Activated CD8-positive, alpha-beta memory T cell treated with anti-CD3 and anti-CD28 coated beads for 1 hour (primary cell): ENCODE data around the gene NAV2.

Experiments used
- DNase-seq, 2 donors: peaks; one replicate each; pipeline ENCODE4 v3.0.0-alpha.2; 2020; ENCODE audit warnings: low read depth in 1 of 2; ENCODE audit errors: extremely low read depth in 1 of 2

Gene NAV2

DNA sequence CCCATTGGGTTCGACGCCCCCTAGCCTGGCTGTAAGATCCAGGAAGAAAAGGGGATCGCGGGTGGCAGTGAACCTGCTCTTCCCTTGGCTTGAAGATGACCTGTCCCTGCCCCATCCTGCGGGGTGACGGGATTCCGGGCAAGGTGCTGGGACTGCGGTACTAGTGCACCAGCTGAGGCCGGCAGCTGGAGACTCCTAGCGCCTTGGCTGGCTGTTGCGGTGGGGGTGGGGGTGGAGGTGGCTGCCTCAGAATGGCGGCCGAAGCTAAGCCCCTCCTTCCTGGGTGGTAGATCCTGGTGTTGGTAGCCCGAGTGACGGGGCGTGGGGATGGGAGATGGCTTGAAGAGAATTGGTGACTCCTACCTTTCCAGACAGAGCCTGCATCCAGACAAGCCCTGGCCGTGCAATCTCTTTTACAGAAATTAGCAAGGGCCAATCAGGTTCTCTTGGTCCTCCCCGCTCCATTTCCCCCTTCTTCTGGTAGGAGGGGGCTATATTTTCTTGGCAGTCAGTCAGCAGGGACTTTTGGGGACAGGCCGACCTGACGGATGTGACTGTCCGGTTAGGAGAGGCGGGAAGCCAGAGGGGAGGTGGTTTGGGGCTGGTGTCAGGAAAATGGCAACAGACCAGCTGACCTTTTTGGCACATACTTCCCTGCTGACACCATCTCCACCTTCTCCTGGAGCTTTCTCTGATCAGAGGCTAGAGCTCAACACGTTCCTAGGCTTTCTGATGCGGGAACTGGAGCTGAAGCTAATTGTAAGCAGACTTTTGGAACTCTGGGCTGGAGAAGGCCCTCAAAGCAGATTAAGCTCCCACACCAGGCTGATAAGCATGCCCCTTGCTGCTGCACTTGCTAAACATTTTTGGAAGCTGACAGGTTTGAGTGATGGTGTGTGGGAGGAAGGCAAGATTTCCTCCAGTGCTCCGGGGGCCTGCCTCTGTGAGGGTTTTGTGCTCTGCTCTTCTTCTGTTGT is 2.0 kb downstream of the NAV2 start:
- DNase-seq, result no peak

DNA sequence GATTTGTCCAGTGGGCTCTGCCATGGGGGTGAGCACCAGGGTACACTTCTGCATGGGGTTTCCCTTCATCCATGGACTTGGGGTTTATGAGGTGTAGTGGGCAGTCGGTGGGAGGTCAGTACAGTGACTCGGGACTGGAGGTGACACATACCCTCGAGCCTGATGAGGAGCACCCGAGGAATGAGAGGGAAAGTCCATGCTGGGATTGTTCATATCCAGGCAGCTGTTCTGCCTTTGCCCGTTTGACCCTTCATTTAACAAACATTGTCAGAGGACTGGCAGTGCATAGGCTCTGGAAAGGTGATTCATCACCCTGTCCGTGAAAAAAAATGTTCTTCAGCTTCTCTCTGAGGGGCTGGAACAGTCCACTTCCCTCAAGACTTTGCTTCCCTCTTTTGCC is 2.7 kb downstream of the NAV2 start:
- no peak for DNase-seq

DNA sequence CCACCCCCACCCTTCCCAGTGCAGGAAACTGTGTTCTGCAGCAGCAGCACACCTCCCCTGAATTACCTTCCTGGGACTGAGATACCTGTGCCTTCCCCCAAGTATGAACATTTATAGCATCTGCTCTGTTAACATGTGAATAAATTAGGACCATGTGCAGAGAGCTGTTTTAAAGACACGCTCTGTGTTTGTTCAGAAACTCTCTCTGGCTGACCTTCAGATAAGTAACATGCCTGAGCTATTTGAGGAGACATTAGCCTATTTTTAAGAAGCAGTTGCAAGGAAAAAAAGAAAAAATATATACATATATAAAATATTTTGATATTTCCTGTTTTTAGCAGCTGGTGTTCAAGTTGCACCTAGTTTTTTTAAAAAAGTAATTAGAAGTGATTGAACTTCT is 5.4 kb downstream of the NAV2 start:
- no peak for DNase-seq

DNA sequence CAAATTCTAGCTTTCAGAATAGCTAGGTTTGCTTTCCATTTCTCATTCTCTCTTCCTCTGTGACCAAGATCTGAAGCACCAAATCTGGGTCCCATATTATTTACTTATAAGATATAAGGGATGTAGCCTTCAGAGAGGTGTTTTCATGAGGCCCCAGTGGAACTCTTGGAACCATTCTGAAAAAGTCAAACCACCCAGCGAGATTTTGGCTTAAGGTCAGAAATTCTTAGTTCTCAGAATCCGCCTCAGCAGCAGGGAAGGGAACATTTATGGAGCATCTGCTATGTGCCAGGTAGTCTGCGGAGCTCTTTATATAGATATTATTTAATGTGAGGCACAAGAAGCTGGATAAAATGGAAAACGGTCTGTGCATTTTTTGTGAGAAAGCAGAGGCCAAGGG is 6.3 kb downstream of the NAV2 start:
- DNase-seq, result no peak

DNA sequence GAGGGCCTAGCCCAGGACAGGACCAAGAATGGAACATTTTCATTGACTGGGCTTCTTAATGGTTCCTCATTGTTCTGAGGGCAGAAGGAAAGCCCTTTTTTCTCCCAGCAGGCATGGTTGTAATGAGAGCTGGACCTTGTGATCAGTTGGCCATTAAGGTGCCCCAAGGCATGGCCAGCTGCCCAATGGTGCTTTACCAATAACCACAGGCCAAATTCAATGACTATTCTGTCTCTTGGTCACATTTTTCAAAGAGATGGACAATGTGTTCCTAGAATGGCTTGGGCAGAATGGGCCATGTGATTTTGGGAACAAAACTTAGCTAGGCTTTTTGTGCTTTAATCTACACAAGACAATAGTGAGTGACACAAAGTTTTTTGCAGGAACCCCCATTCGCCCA is 7.3 kb downstream of the NAV2 start:
- DNase-seq, result no peak

DNA sequence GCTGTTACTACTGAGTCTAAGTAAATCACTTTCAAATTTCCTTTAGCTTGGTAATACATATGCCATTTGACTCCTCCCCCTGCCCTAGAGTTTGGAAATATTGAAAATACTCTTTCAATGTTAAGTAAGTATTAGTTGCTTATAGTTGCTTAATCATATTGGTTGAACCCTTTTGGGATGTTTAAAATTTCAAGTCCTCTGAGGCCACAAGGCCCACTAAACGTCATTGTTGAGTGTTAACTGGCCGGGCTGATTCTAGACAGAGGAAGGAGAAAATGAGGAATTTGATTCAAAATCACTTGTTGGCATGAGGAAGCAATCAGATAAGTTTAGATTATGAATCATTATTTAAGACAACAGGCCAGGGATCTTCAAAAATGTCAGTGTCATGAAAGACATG is 8.5 kb downstream of the NAV2 start:
- no peak for DNase-seq

DNA sequence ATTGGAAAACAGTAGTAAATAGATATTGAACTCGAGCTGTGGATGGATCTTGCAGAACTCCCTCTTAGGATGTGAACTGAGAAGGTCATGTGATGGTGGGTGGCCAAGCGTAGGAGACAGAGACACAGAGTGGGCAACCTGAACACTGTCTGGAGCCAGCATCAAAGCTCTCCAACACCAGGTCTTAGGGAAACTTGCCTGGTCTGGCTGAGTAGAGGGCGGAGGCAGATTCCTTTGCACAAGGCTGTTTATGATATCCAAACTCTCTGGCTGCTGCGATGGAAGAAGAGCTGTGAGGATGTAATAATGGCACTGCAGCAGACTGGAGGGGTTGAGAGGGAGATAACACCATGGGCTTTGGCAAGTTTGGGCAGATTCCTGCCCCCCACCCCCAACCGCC is 10.1 kb downstream of the NAV2 start:
- no peak for DNase-seq

DNA sequence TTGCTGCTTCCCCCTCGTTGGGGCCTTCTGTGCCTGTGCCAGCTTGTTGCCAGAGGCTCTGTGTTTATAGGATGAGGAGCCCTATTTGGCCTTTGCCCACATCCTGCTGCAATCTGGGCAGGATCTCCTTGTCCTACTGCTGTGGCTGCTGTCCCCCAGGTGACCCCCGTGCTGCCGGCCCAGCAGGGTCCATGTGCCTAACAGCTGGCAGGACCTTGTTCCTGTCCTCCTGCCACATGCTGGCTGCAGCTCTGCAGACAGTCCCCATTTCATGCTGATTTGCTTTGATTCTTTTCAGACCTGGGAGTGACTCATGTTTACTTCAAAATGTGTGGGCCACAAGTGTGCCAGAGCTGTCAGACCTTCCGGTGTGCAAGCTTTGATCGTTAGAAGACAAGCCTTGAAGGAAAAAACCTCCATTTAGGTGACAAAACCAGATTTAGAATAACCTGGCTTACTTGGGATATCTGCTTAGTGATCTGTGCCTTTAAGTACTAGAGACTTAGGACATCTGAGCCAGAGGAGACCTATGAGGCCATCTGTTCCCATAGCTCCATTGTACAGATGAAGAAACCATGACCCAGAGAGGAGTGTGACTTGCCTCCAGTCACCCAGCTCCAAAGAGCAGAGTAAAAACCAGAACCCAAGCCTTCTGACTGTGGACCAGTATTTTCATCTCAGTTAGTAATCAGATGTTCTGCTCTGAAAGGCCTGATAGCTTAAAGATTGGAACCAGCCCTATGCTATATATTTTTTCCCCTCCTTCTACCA is 11.1 kb downstream of the NAV2 start:
- DNase-seq, result peak in 1 of 2 donors; percentile 14

DNA sequence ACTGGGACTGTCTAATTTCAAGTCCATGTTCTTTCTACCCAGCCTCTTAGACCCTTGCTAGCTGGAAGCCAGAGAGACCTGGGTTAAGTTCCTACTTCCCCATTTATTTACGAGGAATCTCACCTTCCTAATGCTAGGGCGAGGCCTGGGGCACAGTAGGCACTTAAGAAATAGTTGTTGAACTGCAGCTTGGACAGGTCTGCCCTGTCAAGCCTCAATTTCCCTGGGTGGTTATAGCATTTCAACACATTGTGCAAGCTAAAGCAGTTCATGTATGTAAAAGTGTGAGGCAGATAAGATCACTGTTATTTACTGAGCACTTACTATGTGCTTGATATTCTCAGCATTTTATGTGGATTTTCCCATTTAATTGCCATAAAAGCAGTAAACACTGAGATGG is 12.1 kb downstream of the NAV2 start:
- DNase-seq, result no peak

DNA sequence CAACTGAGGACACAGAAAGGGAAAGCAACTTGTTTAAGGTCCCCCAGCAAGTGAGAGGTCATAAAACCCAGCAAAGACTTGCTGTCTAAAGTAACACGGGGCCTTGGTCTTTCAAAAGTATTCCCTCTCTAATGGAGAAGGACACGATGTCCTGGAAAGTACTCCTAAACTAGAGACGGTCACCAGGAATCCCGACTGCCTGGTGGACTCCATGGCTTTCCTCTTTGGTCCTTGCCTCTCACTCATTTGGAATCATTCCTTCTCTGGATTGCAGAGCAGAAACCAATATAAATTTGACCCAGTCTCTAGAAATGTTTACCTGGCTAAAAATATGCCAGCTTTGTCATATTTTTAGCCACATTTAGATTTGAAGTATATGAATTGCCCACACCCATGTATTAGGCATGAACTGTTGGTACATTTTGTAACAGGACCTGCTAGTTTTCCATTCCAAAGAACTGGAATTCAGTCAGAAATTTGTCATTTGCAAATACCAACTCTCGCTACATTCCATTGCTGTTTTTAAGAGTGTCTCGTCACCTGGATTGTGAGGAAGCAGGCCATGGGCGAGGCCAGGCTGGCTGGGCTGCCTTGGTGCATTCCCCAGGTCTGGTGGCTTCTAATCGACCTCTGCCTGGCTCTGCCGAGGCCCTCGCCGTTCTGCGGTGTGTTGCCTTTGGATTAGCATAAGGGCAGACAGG is 12.9 kb downstream of the NAV2 start:
- DNase-seq, result no peak

DNA sequence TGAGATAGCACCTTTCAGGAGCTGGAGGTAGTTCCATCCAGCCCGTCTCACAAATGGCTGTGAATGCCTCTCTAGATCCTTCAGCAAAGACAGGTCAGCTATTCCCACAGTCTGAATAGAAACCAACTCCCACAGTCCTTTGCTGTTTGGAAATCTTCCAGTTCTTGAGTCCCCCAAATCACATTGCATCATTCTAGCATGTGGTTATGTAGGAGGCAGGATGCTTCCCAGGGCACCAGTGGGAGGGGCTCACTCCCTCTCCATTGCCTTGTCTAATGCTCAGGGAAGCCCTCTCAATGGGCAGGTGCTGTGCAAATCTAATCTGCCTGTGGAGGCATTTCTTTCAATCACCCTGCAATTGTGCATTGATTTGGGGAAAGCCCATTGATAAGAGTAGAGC is 14.6 kb downstream of the NAV2 start:
- DNase-seq, result no peak

DNA sequence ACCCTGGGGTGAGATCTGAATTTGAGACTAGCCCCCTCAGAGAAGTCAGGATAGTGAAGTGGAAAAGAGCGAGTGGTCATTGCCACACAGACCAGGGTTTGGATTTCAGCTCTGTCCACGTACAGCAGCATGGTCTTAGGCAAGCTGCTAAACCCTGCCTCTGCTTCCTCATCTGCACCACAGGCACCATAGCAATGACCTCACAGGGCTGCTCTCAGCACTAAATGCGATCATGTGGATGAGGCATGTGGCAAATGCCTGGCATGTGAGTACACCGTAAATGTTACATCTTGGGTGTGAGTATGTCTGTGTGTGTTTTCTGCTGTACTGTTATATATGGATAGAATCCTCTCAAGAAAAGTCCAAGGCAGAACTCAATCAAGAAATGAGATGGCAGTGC is 15.8 kb downstream of the NAV2 start:
- no peak for DNase-seq

DNA sequence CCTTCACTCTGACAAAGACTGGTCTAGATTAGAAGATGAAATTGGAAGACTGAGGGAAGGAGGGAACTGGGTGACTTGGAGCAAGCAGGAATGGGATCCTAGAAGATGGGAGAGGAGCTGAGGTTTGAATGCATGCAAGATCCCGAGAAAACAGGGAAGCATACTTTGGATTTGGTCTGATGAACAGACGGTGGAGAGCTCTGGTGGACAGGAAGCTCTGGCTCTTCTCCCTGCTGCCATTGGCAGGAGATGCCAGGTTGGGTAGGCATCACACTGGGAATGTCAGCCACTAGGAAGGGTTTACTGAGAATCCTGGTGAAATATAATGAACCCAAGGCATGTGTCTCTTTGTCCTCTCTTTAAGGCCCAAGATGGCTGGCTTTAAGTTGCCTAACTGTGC is 16.5 kb downstream of the NAV2 start:
- no peak for DNase-seq

DNA sequence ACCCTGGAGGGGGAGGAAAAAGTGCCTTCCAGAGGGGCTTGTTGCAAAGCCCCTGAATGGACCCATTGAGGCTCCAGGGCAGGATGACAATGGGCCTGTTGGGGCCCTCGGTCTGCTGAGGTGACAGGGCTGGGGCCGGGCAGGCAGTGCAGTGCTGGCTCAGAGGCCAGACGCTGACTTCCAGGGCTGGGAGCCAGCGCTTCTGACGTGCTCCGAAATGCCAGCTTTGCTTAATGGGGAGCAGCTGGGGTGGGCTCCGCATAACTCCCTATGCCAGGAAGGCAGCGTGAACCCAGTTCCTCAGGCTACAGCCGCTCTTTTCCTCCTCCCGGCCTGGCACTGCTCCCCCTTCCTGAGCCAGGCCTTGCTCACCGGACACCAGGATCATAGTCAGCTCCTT is 17.7 kb downstream of the NAV2 start:
- DNase-seq, result no peak

DNA sequence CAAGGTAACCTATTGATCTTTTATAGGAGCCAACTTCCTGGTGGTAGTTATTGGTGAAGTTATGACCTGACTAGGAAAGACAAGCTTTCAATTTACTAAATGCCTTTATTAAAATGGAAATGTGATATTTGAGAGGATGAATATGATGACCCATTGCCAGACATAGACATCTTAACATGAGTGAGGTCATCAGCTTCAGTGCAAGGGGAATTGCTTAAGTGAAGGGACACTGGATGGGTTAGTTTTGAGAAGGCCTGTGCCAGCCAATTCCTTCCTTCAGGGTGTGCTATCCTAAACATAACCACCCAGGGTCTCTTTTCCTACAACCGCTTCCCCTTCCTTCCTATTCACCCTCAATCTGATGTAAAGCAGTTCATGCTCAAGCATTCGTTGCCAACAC is 21.5 kb downstream of the NAV2 start:
- DNase-seq, result no peak

DNA sequence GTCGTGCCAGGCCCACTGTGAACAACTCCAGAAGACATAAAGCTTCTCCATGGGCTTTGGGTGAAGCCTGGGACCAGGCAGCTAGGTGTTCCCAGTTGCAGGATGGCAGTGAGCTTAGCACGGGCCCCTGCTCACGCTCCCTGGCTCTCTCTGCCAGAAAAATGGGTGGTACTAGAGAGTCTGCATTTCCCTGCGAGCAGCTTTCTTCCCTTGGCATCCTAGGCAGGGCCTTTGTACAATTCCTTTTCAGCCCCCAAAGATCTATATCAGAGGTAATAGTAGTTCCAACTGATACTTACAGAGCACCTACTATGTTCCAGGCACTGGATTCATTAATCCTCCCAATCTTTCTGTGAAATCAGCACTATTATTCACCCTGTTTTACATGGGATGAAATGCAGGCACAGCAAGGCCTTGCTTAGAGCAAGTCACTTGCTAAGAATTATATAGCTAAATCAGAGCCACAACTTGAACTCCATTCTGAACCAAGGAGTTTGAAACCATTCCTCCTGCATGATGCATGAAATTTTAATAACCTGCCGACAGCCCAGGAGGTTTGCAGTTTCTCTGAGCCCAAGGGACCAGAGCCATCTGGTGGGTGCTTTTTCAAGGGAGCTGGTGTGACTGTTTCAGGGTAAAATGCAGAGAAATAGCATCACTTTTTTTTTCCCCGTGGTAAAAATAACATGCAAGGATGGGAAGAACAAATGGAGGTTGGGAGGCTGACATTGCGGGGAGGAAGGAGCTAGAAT is 22.7 kb downstream of the NAV2 start:
- no peak for DNase-seq

DNA sequence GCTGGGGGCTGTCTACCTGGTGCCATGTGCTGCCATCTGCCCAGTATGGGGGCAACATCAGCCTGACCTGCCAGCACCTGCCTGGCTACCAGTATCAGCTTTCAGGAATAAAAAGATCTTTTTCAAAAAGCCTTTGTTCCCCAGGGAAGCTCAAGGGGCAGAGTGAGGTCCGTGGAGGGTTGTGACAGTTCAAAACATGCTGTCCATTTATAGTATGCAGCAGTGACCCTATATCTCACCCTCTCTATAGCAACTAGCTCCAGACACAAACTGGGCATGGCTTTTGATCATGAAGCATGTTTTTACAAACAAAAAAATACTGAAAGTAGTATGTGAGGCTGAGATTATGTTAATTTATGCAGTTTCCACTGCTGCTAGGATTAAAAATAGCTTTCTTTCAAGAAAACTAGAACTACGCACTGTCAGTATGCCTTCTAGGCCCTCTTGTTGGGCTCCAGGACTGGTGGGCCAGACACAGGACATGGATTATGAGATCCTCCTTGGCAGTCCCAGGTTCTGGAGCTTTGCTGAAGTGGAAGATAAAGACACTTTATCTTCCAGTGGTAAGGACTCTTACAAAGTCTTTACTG is 23.4 kb downstream of the NAV2 start:
- DNase-seq, result no peak

DNA sequence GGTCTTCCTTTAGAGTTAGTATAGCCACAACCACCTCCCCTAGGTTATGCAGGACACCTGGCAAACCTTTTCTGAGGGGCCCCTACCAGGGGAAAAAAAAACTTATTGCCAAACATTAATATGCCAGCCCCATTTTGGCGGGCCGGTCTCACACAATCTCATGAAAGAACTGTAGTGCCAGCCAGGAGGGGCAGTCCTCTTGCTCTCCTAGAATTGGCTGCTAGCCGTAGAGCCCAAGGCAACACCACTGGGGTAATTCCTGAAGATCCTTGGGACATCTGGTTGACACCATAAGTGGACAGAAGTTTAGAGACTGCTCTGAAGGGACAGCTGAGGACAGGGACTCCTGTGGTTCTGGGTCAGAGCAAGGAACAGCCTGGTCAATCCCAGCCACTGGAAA is 24.2 kb downstream of the NAV2 start:
- no peak for DNase-seq

DNA sequence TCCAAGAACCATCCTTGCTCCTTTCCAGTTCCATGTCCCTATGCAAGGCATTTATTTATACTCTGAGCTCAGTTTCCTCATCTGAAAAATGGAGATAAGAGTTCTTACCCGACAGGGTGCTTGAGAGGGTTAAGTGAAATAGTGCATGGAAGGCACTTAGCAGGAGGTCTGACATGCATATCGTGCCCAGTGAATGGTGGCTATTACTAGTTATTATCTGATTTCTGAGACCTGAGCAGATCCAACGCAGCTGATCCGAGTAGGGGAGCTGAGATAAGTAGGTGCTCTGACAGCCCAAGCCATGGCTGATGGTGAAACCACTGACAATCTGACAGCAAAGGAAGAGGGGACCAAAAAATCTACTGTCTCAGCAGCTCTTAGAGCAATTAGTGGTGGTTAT is 24.9 kb downstream of the NAV2 start:
- no peak for DNase-seq

DNA sequence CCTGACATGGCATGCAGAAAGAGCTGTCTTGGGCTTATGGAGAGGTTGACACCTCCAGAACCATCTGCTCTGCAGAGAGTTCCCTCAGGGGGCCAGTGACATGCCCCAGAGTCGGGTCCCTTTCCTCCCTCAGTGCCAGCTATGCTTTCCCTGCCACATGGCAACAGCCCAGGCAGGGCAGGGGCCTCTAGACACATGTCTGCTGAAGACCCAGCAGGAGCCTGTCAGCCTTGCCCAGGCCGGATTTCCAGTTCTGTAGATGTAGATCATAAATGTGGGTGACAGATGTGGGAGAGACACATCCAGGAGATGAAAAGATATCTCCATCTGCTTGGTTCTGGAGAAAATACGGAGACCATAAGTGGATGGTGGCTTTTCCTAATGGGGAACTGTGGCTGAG is 25.5 kb downstream of the NAV2 start:
- DNase-seq, result no peak
